Measurements from ENCODE around the gene AEBP2. TPM values are rescaled to one million over a fixed set of nuclear protein-coding genes. Genes with fewer than 3 reads are reported as not detected.
"Not testable (repeated sequence)": the region's sequence is repeated elsewhere in the genome, so short reads cannot be mapped to it uniquely, and the experiment has no call there.

Gene AEBP2
- total RNA-seq, 1 donor from 2014 or later = 8.9 TPM

- TF ChIP-seq CTCF (conservative IDR thresholded peaks at IDR 0.05; ENCODE audit: low read depth, low read length) = no peak
- no peak overlapping the region for H3K4me3 ChIP-seq (ENCODE audit: low read depth, low read length)
- no peak for DNase-seq (ENCODE audit: low read depth)
These were observed 19.4 kb downstream of the AEBP2 start for GRCh38 chr12:19458733-19459132.

GRCh38 chr12:19461999-19462398, 22.7 kb downstream of the AEBP2 start:
- no peak for TF ChIP-seq CTCF (conservative IDR thresholded peaks at IDR 0.05; ENCODE audit: low read depth, low read length)
- DNase-seq (ENCODE audit: low read depth) = no peak
- H3K4me3 ChIP-seq (ENCODE audit: low read depth, low read length) = no peak overlapping the region

GRCh38 chr12:19462406-19462805, 23.1 kb downstream of the AEBP2 start:
- no peak for DNase-seq (ENCODE audit: low read depth)
- H3K4me3 ChIP-seq (ENCODE audit: low read depth, low read length) = no peak overlapping the region
- TF ChIP-seq CTCF (conservative IDR thresholded peaks at IDR 0.05; ENCODE audit: low read depth, low read length) = no peak

- DNase-seq (ENCODE audit: low read depth) = no peak
- TF ChIP-seq CTCF (conservative IDR thresholded peaks at IDR 0.05; ENCODE audit: low read depth, low read length) = no peak
- no peak overlapping the region for H3K4me3 ChIP-seq (ENCODE audit: low read depth, low read length)
These were observed 24.9 kb downstream of the AEBP2 start for GRCh38 chr12:19464192-19464580.

- no peak for DNase-seq (ENCODE audit: low read depth)
- H3K4me3 ChIP-seq (ENCODE audit: low read depth, low read length) = no peak overlapping the region
- TF ChIP-seq CTCF (conservative IDR thresholded peaks at IDR 0.05; ENCODE audit: low read depth, low read length) = no peak
These were observed 26.4 kb downstream of the AEBP2 start for GRCh38 chr12:19465711-19466110.

GRCh38 chr12:19474147-19474546, 34.9 kb downstream of the AEBP2 start:
- no peak for DNase-seq (ENCODE audit: low read depth)
- no peak for TF ChIP-seq CTCF (conservative IDR thresholded peaks at IDR 0.05; ENCODE audit: low read depth, low read length)
- H3K4me3 ChIP-seq (ENCODE audit: low read depth, low read length) = no peak overlapping the region

- DNase-seq (ENCODE audit: low read depth); H3K4me3 ChIP-seq (ENCODE audit: low read depth, low read length): not testable (repeated sequence)
These were observed 36.7 kb downstream of the AEBP2 start for GRCh38 chr12:19475884-19476505.

All from epithelial cell of proximal tubule (primary cell).